ENCODE measurements around the gene LAPTM5.
A peak's percentile ranks its signal among the peaks of the same experiment; 100 is the strongest.
"Not testable (repeated sequence)": the region's sequence is repeated elsewhere in the genome, so short reads cannot be mapped to it uniquely, and the experiment has no call there.

LAPTM5 gene

GRCh38 chr1:30768830-30769718, 11.5 kb upstream of the LAPTM5 start:
- Mint-ChIP-seq H3K4me3 (no peak overlapping the region), H3K36me3 (ENCODE audit: low read depth) (no peaks in the 10 kb centered on the region), H3K4me1 (ENCODE audit: low read depth) (peaks cover 20% of the 10 kb centered on the region), H3K9me3 (no peaks in the 10 kb centered on the region), H3K27me3 (ENCODE audit: low read depth) (no peaks in the 10 kb centered on the region), H3K27ac (peak overlapping the region; percentile 26)
- DNase-seq (ENCODE audit: low spot score), result no peak

DNA sequence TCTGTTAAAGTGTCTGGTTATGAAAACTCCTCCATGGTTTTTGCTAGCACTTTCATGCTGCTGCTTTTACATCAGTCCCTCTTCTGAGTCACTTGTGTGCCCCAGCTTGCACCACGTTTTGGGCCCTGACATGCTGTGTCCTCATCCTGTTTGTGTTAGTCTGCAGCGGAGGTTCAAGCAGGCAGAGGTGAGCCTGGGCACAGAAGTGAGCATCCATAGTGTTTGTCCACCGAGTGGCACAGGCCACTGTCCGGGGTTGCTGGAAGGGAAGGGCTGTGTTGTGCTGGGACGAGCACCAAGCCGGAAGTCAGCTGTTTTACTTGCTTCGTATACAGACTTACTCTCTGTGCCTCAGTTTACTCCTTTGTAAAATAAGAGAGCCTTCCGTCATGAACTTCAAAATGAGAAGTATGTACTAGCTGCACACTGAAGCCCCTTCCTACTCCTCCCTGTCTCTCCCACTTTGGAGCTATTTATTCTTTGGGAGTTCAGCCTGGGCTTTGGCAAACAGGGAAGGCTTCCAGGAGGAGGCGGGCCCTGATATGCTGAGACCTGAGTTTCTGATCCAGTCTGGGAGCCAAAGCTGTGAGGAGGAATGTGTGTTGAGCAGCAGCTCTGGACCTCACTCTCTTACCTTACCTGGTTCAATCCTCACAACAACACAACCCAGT, 10.7 kb upstream of the LAPTM5 start:
- no peaks in the 10 kb centered on the region for H3K9me3 Mint-ChIP-seq
- no peak for DNase-seq (ENCODE audit: low spot score)
- no peak overlapping the region for H3K27ac Mint-ChIP-seq
- H3K36me3 Mint-ChIP-seq (ENCODE audit: low read depth), result no peaks in the 10 kb centered on the region
- H3K4me3 Mint-ChIP-seq, result no peak overlapping the region
- peaks cover 21% of the 10 kb centered on the region for H3K4me1 Mint-ChIP-seq (ENCODE audit: low read depth)
- H3K27me3 Mint-ChIP-seq (ENCODE audit: low read depth), result no peaks in the 10 kb centered on the region

GRCh38 chr1:30766948-30767347, 9.4 kb upstream of the LAPTM5 start:
- not testable (repeated sequence) for H3K9me3 Mint-ChIP-seq; H3K27ac Mint-ChIP-seq; H3K36me3 Mint-ChIP-seq (ENCODE audit: low read depth); H3K4me3 Mint-ChIP-seq; H3K27me3 Mint-ChIP-seq (ENCODE audit: low read depth); DNase-seq (ENCODE audit: low spot score)
- H3K4me1 Mint-ChIP-seq (ENCODE audit: low read depth), result peaks cover 31% of the 10 kb centered on the region

GRCh38 chr1:30765556-30766434, 8.2 kb upstream of the LAPTM5 start:
- no peaks in the 10 kb centered on the region for H3K9me3 Mint-ChIP-seq
- peaks cover 42% of the 10 kb centered on the region for H3K4me1 Mint-ChIP-seq (ENCODE audit: low read depth)
- DNase-seq (ENCODE audit: low spot score), result peak; percentile 55
- H3K27me3 Mint-ChIP-seq (ENCODE audit: low read depth), result no peaks in the 10 kb centered on the region
- peak overlapping the region; percentile 28 for H3K4me3 Mint-ChIP-seq
- H3K36me3 Mint-ChIP-seq (ENCODE audit: low read depth), result no peaks in the 10 kb centered on the region
- peak overlapping the region; percentile 54 for H3K27ac Mint-ChIP-seq

GRCh38 chr1:30764939-30765555, 7.5 kb upstream of the LAPTM5 start:
- no peaks in the 10 kb centered on the region for H3K27me3 Mint-ChIP-seq (ENCODE audit: low read depth)
- no peak overlapping the region for H3K4me3 Mint-ChIP-seq
- DNase-seq (ENCODE audit: low spot score), result no peak
- no peaks in the 10 kb centered on the region for H3K9me3 Mint-ChIP-seq
- H3K4me1 Mint-ChIP-seq (ENCODE audit: low read depth), result peaks cover 50% of the 10 kb centered on the region
- no peaks in the 10 kb centered on the region for H3K36me3 Mint-ChIP-seq (ENCODE audit: low read depth)
- H3K27ac Mint-ChIP-seq, result peak overlapping the region; percentile 54

DNA sequence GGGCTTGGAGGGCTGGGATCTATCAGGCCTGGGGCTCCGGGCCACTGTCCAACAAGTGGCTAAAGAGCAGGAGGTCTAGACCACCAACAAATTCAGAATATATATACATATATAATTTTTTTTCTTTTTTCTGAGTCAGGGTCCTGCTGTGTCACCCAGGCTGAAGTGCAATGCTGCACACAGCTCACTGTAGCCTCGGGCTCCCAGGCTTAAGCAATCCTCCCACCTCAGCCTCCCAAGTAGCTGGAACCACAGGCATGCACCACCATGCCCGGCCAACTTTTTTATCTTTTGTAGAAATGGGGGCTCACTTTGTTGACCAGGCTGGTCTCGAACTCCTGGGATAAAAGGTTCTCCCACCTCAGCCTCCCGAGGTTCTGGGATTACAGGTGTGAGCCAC, 6.8 kb upstream of the LAPTM5 start:
- no peaks in the 10 kb centered on the region for H3K36me3 Mint-ChIP-seq (ENCODE audit: low read depth)
- H3K9me3 Mint-ChIP-seq, result no peaks in the 10 kb centered on the region
- H3K4me3 Mint-ChIP-seq, result no peak overlapping the region
- DNase-seq (ENCODE audit: low spot score), result no peak
- H3K27me3 Mint-ChIP-seq (ENCODE audit: low read depth), result no peaks in the 10 kb centered on the region
- no peak overlapping the region for H3K27ac Mint-ChIP-seq
- H3K4me1 Mint-ChIP-seq (ENCODE audit: low read depth), result peaks cover 56% of the 10 kb centered on the region

DNA sequence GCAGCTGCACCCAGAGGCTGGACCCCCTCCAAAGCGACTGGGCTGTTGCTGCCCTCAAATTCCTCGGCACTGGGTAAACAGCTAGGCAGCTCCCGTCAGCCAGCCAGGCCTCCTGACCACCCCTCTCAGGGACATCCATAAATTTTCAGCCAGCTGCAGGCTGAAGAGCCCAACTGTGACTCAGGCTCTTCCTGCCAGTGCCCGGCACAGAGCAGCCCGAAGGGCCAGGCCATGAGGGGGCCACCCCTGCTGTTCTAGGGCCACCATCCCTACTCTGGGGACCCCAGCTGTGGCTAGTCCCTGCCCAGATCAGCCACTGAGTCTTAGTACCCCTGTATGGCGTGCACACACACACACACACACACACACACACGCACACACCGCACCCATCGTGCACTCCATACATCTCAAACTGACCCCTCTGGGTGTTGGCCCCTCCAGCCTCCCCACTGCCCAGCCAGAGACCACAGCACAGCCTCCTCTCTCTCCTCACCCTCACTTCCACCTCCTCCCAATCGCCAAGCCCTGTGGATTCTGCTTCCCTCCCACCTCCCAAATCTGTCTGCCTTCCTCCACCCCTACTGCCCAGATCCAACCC, 6.2 kb upstream of the LAPTM5 start:
- no peak for DNase-seq (ENCODE audit: low spot score)
- Mint-ChIP-seq H3K36me3 (ENCODE audit: low read depth) (no peaks in the 10 kb centered on the region), H3K9me3 (no peaks in the 10 kb centered on the region), H3K27ac (no peak overlapping the region), H3K4me3 (no peak overlapping the region), H3K4me1 (ENCODE audit: low read depth) (peaks cover 61% of the 10 kb centered on the region), H3K27me3 (ENCODE audit: low read depth) (no peaks in the 10 kb centered on the region)

DNA sequence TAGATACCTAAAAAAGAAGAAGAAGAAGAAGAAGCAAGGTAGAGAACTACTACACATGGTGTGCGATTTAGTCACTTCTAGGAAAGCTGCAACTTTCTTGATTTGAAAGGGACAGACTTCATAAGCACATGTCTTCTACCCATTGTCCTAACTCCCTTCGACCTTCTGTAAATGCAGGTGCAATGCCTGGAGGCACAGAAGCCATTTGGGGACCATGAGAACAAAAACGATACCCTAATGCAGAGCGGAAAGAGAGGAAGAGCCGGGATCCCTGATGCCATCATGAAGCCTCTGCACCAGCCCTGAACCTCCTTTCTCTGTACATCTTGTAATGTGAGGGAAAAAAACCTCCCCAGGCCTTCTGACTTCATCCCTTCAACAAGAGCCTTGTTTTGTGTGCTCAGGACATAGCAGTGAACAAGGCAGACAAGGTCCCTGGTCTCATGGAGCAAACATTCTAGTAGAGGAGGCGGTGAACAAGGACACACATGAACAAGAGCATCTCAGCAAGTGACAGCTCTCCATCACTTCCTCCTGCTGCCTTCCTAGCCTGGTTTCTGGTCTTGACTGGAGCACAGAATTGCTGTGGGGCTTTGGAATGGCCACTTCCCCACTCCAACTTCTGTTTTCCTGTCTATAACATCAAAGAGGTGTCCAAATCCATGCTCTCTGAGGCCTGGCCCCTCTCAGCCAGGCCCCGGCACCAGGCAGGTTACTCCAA, 5.5 kb upstream of the LAPTM5 start:
- no peaks in the 10 kb centered on the region for H3K9me3 Mint-ChIP-seq
- H3K4me1 Mint-ChIP-seq (ENCODE audit: low read depth), result peaks cover 65% of the 10 kb centered on the region
- H3K36me3 Mint-ChIP-seq (ENCODE audit: low read depth), result no peaks in the 10 kb centered on the region
- no peak overlapping the region for H3K4me3 Mint-ChIP-seq
- DNase-seq (ENCODE audit: low spot score), result no peak
- peak overlapping the region; percentile 56 for H3K27ac Mint-ChIP-seq
- H3K27me3 Mint-ChIP-seq (ENCODE audit: low read depth), result no peaks in the 10 kb centered on the region

DNA sequence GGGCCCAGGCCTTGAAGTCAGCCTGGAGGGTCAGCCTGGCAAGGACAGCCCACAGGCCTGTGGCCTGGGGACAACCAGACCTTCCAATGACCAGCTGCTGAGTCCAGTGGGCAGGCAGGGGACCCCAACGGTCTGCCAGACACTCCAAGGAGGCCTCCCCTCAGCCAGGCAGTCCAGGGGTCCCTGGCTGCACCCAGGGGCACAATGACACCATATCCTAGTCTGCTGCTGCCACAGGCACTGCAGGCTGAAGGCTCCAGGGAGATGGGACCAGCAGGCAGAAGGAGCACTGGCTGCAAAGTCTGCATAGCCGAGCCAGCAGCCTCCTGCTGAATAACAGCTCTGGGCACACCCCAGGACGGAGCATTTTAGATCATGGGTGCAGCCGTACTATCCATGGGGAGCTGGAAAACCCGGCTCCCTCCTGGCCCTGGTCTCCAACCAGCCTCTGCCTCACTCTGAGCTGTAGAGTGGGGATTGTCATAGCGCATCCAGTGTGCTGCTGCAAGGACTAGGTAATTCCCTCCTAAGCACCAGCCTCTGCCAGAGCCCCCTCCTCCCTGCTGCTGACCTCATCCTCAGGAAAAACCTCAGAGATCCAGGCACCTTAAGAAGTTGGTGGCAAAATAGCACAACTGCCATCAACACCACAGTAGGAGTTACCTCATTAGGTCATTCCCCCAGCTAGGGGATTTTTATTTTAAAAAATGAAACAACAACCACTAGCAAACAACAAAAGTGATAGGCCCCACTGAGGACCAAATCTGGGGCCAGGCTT, 4.8 kb upstream of the LAPTM5 start:
- Mint-ChIP-seq H3K27me3 (ENCODE audit: low read depth) (no peaks in the 10 kb centered on the region), H3K9me3 (no peaks in the 10 kb centered on the region), H3K4me3 (no peak overlapping the region), H3K4me1 (ENCODE audit: low read depth) (peaks cover 67% of the 10 kb centered on the region), H3K27ac (peak overlapping the region; percentile 56), H3K36me3 (ENCODE audit: low read depth) (peaks cover 2% of the 10 kb centered on the region)
- no peak for DNase-seq (ENCODE audit: low spot score)

DNA sequence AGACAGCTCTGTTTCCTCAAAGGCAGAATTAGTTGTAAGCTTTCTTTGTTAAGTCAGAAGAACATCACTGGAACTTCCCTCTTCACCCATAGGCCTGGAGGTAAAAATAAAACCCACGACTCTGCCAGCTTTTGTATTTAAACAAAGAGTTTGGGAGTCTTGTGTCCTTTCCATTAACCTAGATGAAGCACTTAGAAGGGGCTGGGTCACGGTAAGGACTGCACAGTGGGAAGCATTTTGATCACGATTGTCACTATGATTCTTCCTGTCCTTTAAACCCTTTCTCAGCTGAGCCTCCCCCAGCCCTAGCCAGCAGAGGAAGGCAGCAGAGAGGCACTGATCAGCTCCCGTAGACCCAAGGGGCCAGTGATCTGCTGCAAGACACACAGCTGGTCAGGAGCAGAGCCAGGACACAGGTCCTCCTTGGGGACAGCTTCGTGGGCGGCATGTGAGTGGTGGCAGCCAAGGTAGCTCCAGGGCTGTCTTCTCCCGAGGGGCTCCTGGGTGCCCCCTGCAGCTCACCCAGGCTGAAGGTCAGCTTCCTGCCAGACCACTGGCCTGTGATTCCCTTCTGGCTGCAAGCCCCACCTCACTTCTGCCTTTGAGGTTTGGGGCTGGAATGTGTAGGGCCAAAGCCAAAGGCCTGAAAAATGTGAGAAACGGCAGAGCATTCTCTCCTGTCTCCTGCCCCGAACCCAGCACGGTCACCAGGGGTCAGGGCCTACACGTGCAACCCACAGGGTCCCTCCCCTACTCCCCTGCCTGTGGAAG, 4.0 kb upstream of the LAPTM5 start:
- Mint-ChIP-seq H3K4me3 (peak overlapping the region; percentile 100), H3K36me3 (ENCODE audit: low read depth) (peaks cover 9% of the 10 kb centered on the region), H3K4me1 (ENCODE audit: low read depth) (peaks cover 70% of the 10 kb centered on the region), H3K9me3 (no peaks in the 10 kb centered on the region), H3K27ac (peak overlapping the region; percentile 73), H3K27me3 (ENCODE audit: low read depth) (no peaks in the 10 kb centered on the region)
- DNase-seq (ENCODE audit: low spot score), result no peak

DNA sequence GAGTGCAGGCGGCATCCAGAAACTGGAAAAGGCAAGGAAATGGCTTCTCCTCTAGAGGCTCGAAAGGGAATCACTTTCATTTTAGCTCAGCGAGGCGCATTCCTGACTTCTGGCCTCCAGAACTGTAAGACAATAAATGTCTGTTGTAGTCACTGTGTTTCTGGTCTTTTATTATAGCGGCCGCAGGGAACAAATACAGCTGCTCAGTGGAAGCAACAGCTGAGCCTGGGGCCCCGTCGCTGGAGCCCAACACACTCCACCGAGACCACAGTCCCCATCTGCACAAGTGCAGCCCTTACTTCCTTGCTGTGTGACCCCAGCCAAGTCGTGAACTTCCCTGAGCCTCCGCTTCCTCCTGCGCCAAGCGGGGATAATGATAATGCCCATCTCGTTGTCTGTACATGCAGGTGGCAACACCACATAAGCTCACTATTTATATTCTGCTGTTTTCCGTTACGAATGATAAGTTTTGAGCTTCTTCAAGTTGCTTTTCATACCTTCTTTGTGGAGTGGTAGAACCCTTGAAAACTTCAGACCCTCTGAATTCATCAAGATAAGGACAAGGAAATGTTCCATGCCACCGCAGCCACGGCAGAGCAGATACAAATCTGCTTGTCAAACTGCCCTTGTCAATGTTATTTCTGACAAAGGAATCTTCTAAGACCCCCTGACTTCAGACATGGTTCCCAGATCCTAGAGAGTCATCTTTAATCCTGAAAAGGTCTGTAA, 3.2 kb upstream of the LAPTM5 start:
- no peak for DNase-seq (ENCODE audit: low spot score)
- H3K9me3 Mint-ChIP-seq, result no peaks in the 10 kb centered on the region
- H3K36me3 Mint-ChIP-seq (ENCODE audit: low read depth), result peaks cover 16% of the 10 kb centered on the region

More for the DNA sequence above, 3.2 kb upstream of the LAPTM5 start:
- Mint-ChIP-seq H3K4me3 (peak overlapping the region; percentile 100), H3K27ac (peak overlapping the region; percentile 73), H3K27me3 (ENCODE audit: low read depth) (no peaks in the 10 kb centered on the region), H3K4me1 (ENCODE audit: low read depth) (peaks cover 65% of the 10 kb centered on the region)
